Stimulated activated CD4-positive, alpha-beta T cell treated with anti-CD3 and anti-CD28 coated beads, Interleukin-1b, Interleukin-23, amount 100 ng/mL, for 24 hours (primary cell): Measurements from ENCODE around the gene RBM17.
"Not testable (repeated sequence)": the region's sequence is repeated elsewhere in the genome, so short reads cannot be mapped to it uniquely, and the experiment has no call there.

Source experiments
- DNase-seq, 4 experiments: peaks; one replicate each; pipeline ENCODE4 v3.0.0-alpha.2; 2020; ENCODE audit warnings: low read depth in 4 of 4, low spot score in 1 of 4

The RBM17 gene

GRCh38 chr10:6108631-6109443 is 20.0 kb downstream of the RBM17 start:
- DNase-seq: no peak

- DNase-seq: no peak
Measured at GRCh38 chr10:6109444-6109775, 20.6 kb downstream of the RBM17 start.

- DNase-seq: no peak
Measured at GRCh38 chr10:6110136-6110535, 21.3 kb downstream of the RBM17 start.

GRCh38 chr10:6112893-6113292 is 24.1 kb downstream of the RBM17 start:
- DNase-seq: no peak

- no peak for DNase-seq
Measured at GRCh38 chr10:6114299-6114698, 25.5 kb downstream of the RBM17 start.

- DNase-seq: no peak
Measured at GRCh38 chr10:6114805-6115341, 26.0 kb downstream of the RBM17 start.

- no peak for DNase-seq
Measured at GRCh38 chr10:6115411-6115810, 26.6 kb downstream of the RBM17 start.

- DNase-seq: no peak
Measured at GRCh38 chr10:6115824-6116350, 27.1 kb downstream of the RBM17 start.

- DNase-seq: no peak
Measured at GRCh38 chr10:6116806-6117205, 28.0 kb downstream of the RBM17 start.

GRCh38 chr10:6117711-6118110 is 28.9 kb downstream of the RBM17 start:
- no peak for DNase-seq

- no peak for DNase-seq
Measured at GRCh38 chr10:6119423-6119822, 30.6 kb downstream of the RBM17 start.

GRCh38 chr10:6119962-6120361 is 31.1 kb downstream of the RBM17 start:
- DNase-seq: no peak

GRCh38 chr10:6120691-6121090 is 31.9 kb downstream of the RBM17 start:
- DNase-seq: no peak

GRCh38 chr10:6121146-6121545 is 32.3 kb downstream of the RBM17 start:
- DNase-seq: no peak

GRCh38 chr10:6123532-6123931 is 34.7 kb downstream of the RBM17 start:
- no peak for DNase-seq

GRCh38 chr10:6124666-6125065 is 35.8 kb downstream of the RBM17 start:
- no peak for DNase-seq

GRCh38 chr10:6127461-6127860 is 38.6 kb downstream of the RBM17 start:
- DNase-seq: not testable (repeated sequence)

GRCh38 chr10:6128087-6128486 is 39.3 kb downstream of the RBM17 start:
- no peak for DNase-seq

- no peak for DNase-seq
Measured at GRCh38 chr10:6128591-6129251, 39.9 kb downstream of the RBM17 start.

- no peak for DNase-seq
Measured at GRCh38 chr10:6130848-6131470, 42.1 kb downstream of the RBM17 start.

- no peak for DNase-seq
Measured at GRCh38 chr10:6133331-6134098, 44.7 kb downstream of the RBM17 start.
